Naive thymus-derived CD8-positive, alpha-beta T cell (primary cell): Measurements from ENCODE around the gene IL22RA2. TPM values are rescaled to one million over a fixed set of nuclear protein-coding genes. Genes with fewer than 3 reads are reported as not detected.

ENCODE experiments used
- ATAC-seq, 2 donors: fragments of 150-1000 bp; cut with Tn5 transposase in 1 of 2; sonication (Bioruptor Pico), chemical (Tn5 transposase) in 1 of 2; 1 replicate in 1 of 2; 2 replicates in 1 of 2; pipeline ENCODE4 v1.10.0; 2021; ENCODE audit warnings: mild to moderate bottlenecking in 2 of 2, moderate library complexity in 2 of 2
- POLR2A ChIA-PET: fragments of 350-600 bp; sonication (Branson Sonifier 250); formaldehyde crosslinking; loops from one replicate; lab custom pipeline; 2021; ENCODE audit warnings: antibody characterized with exemption; lab: Charles Lee
- DNase-seq, 10 donors: peaks; one replicate each; pipeline versions ENCODE4 v3.0.0 to v3.0.0-alpha.2; 2020 to 2022
- H3K27ac Mint-ChIP-seq, 10 donors: one replicate each; pipeline ENCODE4 v1.8.0; 2020 to 2022; ENCODE audit warnings: mild to moderate bottlenecking in 10 of 10, mixed read lengths in 10 of 10, moderate library complexity in 4 of 10, inconsistent platforms in 1 of 10
- H3K27me3 Mint-ChIP-seq, 5 donors: one replicate each; pipeline ENCODE4 v1.8.0; 2021 to 2022; ENCODE audit warnings: mixed read lengths in 5 of 5
- H3K36me3 Mint-ChIP-seq, 3 donors: one replicate each; pipeline ENCODE4 v1.8.0; 2020 to 2022; ENCODE audit warnings: mixed read lengths in 3 of 3, mild to moderate bottlenecking in 2 of 3, inconsistent platforms in 1 of 3
- H3K4me1 Mint-ChIP-seq, 4 donors: one replicate each; pipeline ENCODE4 v1.8.0; 2021 to 2022; ENCODE audit warnings: mixed read lengths in 4 of 4
- H3K4me3 Mint-ChIP-seq, 10 donors: one replicate each; pipeline ENCODE4 v1.8.0; 2020 to 2022; ENCODE audit warnings: mild to moderate bottlenecking in 10 of 10, mixed read lengths in 10 of 10, moderate library complexity in 6 of 10, inconsistent platforms in 1 of 10
- H3K9me3 Mint-ChIP-seq, 9 donors: one replicate each; pipeline ENCODE4 v1.8.0; 2020 to 2022; ENCODE audit warnings: mixed read lengths in 9 of 9, mild to moderate bottlenecking in 3 of 9, inconsistent platforms in 1 of 9, moderate library complexity in 1 of 9
- polyA plus RNA-seq, 3 donors: library from polyadenylated mRNA; unstranded; fragments of 300-500 nt; fragmentation: Illumina TruSeq; gene quantifications; one replicate each; pipeline ENCODE4 v1.2.3, GENCODE V29; 2021
- total RNA-seq, 8 experiments: library from RNA in 2 of 8; stranded (reverse) in 2 of 8; gene quantifications; one replicate each; pipeline ENCODE4 v1.2.3 and lab custom pipeline; 2021 to 2026

The IL22RA2 gene
- total and polyA plus RNA-seq, 5 experiments from 2014 or later: not detected

DNA sequence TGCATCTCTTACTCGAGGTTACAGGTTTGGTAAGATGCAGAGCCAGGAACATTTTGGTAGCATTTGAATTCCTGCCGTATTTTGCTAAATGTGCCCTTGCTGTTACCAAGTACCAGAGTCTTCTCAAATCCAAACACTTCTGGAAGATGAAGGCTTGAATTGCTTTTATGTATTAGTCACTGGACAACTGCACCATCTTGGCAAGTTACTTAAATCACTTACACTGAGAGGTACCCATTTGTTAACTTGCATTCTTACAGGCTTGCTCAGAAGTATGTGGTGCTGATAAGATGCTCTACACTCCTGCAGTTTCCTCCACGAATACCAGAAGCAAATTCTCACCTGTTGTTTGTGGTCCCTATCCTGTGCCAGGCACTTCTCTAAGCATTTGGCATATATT, 12.7 kb downstream of the IL22RA2 start:
- ATAC-seq (no peak), DNase-seq (no peak)
- Mint-ChIP-seq H3K9me3 (peaks cover 0 to 10% (median 5%) of the 10 kb centered on the region in 9 donors), H3K4me1 (peaks cover 17 to 31% (median 24%) of the 10 kb centered on the region in 4 donors), H3K27me3 (peaks cover 13 to 72% (median 20%) of the 10 kb centered on the region in 5 donors), H3K4me3 (no peak overlapping the region), H3K36me3 (peaks cover 0 to 7% (median 0%) of the 10 kb centered on the region in 3 donors), H3K27ac (no peak overlapping the region)
- POLR2A ChIA-PET: no interaction called here

DNA sequence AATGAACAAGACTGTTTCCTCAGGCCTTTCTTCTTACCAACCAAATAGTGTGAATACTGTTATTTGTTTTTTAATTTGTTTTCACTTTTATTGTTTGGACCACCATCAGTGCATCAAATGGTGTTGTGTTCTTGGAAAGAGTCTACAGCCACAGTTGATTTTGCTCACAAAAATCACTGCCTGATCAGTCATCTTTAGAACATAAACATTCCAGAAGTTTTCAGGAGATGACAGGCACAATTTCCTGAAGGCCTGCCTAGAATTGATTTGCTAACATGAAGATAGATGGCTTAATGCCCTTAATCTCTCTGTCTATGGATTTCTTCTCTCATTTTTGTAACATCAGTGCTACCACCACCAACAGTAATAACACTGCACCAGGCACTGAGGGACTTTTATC, 13.5 kb downstream of the IL22RA2 start:
- Mint-ChIP-seq H3K9me3 (peaks cover 0 to 10% (median 5%) of the 10 kb centered on the region in 9 donors), H3K4me1 (peaks cover 14 to 27% (median 20%) of the 10 kb centered on the region in 4 donors), H3K4me3 (no peak overlapping the region), H3K36me3 (peaks cover 0 to 7% (median 0%) of the 10 kb centered on the region in 3 donors), H3K27ac (no peak overlapping the region), H3K27me3 (peaks cover 13 to 72% (median 20%) of the 10 kb centered on the region in 5 donors)
- POLR2A ChIA-PET: no interaction called here
- DNase-seq (no peak), ATAC-seq (no peak)

DNA sequence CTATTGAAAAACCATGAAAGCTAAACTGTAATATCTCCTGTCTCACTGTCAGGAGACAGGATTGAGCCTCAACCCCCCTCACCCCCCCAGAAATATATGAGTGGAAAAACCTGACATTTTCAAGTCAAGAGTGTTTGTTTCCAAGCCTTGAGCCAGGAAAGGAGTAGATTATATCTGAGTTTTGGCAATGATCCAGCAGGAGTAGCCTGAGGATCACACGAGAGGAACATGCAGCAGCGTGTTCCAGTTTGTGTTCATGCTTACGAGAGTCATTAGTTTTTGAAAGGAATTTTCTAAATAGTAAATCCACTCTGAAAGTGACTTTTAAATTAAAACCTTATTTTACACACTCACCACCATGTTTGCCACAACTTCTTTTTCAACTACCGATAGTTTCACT, 15.8 kb downstream of the IL22RA2 start:
- Mint-ChIP-seq H3K27ac (peak overlapping the region in 1 of 10 donors; percentile 43), H3K27me3 (peaks cover 11 to 59% (median 14%) of the 10 kb centered on the region in 5 donors), H3K4me1 (peaks cover 11 to 19% (median 15%) of the 10 kb centered on the region in 4 donors), H3K4me3 (no peak overlapping the region), H3K36me3 (no peaks in the 10 kb centered on the region), H3K9me3 (peaks cover 0 to 2% (median 0%) of the 10 kb centered on the region in 9 donors)
- no peak for DNase-seq
- POLR2A ChIA-PET: no interaction called here
- no peak for ATAC-seq

DNA sequence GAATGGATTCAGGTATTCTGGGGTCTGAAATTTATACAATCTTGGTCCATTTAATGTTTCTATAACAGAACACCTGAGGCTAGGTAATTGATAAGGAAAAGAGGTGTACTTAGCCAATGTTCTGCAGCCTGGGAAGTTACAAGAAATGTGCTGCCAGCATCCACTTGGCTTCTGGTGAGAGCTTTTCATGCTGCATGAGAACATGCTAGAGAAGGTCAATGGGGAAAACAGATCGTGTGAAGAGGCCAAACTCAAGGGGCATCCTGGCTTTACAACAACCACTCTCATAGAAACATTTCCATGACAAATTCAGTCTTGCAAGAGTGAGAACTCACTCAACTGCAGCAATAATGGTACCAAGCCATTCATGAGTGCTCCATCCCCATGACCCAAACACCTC, 16.8 kb downstream of the IL22RA2 start:
- H3K27me3 Mint-ChIP-seq: peaks cover 8 to 51% (median 14%) of the 10 kb centered on the region in 5 donors
- H3K4me1 Mint-ChIP-seq: peaks cover 11 to 19% (median 15%) of the 10 kb centered on the region in 4 donors
- no peaks in the 10 kb centered on the region for H3K36me3 Mint-ChIP-seq
- H3K4me3 Mint-ChIP-seq: no peak overlapping the region
- ATAC-seq (no peak), DNase-seq (no peak)
- no peak overlapping the region for H3K27ac Mint-ChIP-seq
- POLR2A ChIA-PET: no interaction called here
- H3K9me3 Mint-ChIP-seq: peaks cover 0 to 4% (median 0%) of the 10 kb centered on the region in 9 donors

DNA sequence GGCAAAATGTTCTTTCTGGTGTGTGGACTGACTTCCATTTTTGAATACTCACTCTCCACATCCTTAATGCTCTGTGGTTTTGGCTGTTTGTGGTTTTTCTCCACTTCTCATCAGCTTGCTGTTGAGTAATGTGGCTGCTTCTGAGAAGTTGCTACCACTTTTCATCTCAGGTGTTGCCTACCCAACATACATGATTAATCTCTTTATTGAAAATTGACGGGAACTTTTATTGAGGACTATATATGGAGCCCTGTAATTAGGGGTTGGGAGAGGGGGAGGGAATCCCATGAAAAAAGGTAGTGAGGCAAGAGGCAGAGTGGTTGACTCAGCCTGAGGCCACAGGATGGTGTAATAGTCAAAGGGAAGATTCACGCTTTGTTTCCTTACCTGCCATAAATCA, 17.6 kb downstream of the IL22RA2 start:
- peak overlapping the region in 8 of 10 donors; percentile 1 to 55 (median 8) for H3K4me3 Mint-ChIP-seq
- POLR2A ChIA-PET: no interaction called here
- H3K36me3 Mint-ChIP-seq: peaks cover 0 to 2% (median 0%) of the 10 kb centered on the region in 3 donors
- H3K4me1 Mint-ChIP-seq: peaks cover 11 to 16% (median 14%) of the 10 kb centered on the region in 4 donors
- ATAC-seq (peak; percentile 44 to 83), DNase-seq (peak in 5 of 10 donors; percentile 9 to 56 (median 40))
- peaks cover 6 to 44% (median 11%) of the 10 kb centered on the region in 5 donors for H3K27me3 Mint-ChIP-seq
- H3K9me3 Mint-ChIP-seq: peaks cover 0 to 10% (median 0%) of the 10 kb centered on the region in 9 donors
- peak overlapping the region in 4 of 10 donors; percentile 16 to 55 (median 32) for H3K27ac Mint-ChIP-seq

DNA sequence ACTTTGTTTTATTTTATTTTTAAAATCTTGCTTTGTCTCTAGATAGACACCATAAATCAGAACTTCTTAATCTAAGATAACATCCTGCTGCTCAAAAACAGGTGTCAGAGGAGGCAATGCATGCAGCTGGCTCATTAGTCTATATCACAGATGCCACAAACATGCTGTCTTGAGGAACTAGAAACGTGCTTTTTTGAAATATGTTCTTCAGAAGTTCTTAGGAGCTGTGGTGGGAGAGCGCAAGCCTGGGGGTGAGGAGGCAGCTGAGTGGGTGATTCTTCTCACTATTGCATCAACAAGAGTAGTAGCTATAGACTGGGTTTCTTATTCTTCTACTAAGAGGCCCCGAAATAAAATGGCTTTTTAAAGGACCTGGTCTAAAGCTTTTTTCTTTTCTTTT, 23.4 kb downstream of the IL22RA2 start:
- Mint-ChIP-seq H3K36me3 (peaks cover 0 to 2% (median 0%) of the 10 kb centered on the region in 3 donors), H3K27ac (no peak overlapping the region), H3K4me3 (no peak overlapping the region), H3K9me3 (peaks cover 0 to 10% (median 0%) of the 10 kb centered on the region in 9 donors), H3K27me3 (peaks cover 0 to 3% (median 0%) of the 10 kb centered on the region in 5 donors), H3K4me1 (peaks cover 0 to 8% (median 0%) of the 10 kb centered on the region in 4 donors)
- ATAC-seq: peak in 1 of 2 donors; percentile 27
- DNase-seq: peak in 2 of 10 donors; percentile 13 to 22
- POLR2A ChIA-PET: interaction anchor here (0.6 to 0.7 kb wide), 2 partner anchors 862 to 1530 kb away, joined by 4 to 5 read pairs; no protein-coding TSS in a partner anchor

DNA sequence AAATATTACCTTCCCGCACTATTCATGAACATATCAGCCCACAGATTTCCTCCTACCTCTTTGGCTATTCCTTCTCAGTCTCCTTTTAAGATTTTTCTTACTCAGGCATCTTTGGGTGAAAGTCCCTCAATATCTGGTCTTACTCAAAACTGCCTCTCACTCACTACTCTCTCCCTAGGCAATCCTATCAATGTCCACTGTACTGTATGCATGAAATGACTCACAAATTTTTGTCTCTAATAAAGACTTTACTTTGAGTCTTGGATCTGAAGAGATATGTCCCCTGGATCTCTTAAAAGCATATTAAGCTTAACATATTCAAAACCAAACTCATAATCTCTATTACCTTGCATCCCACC, 24.4 kb downstream of the IL22RA2 start:
- H3K4me1 Mint-ChIP-seq: peaks cover 0 to 8% (median 0%) of the 10 kb centered on the region in 4 donors
- no peak for DNase-seq
- POLR2A ChIA-PET: no interaction called here
- peaks cover 0 to 10% (median 0%) of the 10 kb centered on the region in 9 donors for H3K9me3 Mint-ChIP-seq
- H3K27ac Mint-ChIP-seq: no peak overlapping the region
- peaks cover 0 to 5% (median 0%) of the 10 kb centered on the region in 5 donors for H3K27me3 Mint-ChIP-seq
- no peak for ATAC-seq
- peaks cover 0 to 2% (median 0%) of the 10 kb centered on the region in 3 donors for H3K36me3 Mint-ChIP-seq
- no peak overlapping the region for H3K4me3 Mint-ChIP-seq

DNA sequence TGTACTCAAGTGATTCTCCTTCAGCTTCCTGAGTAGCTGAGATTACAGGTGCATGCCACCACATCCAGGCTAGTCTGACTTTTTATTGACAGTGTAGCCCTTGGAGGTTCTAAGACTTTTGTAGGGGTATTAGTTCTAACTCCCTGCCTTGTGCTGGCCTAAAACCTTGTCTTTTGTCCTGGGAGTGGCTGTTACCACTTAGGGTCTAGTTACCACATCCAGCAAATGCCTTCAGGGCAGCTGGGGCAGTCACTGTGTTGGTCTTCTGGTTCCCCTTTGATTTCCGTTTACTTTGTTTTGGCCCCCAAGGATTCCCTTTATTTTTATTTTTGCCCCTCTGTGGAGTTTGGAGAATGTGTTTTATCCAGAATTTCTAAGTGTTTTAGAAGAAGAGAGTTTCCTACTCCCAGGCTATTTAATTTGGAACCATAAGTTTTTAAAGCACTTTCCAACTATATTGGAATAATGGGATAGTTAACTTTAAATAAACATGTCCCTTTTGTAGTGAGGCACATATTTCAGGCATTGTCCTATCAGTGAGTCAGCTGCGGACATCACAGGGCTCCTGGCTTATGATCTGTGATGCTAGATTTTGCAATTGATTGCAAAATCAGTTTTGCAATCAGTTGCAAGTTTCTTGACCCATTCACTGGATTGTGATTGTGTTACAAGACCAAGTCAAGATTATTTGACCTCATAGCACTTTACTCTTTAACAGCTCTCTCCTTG, 25.0 kb downstream of the IL22RA2 start:
- ATAC-seq (no peak), DNase-seq (no peak)
- Mint-ChIP-seq H3K27me3 (peaks cover 0 to 5% (median 0%) of the 10 kb centered on the region in 5 donors), H3K4me1 (peaks cover 0 to 8% (median 0%) of the 10 kb centered on the region in 4 donors), H3K27ac (no peak overlapping the region), H3K4me3 (no peak overlapping the region), H3K9me3 (peaks cover 0 to 10% (median 0%) of the 10 kb centered on the region in 9 donors), H3K36me3 (peaks cover 0 to 2% (median 0%) of the 10 kb centered on the region in 3 donors)
- POLR2A ChIA-PET: no interaction called here

DNA sequence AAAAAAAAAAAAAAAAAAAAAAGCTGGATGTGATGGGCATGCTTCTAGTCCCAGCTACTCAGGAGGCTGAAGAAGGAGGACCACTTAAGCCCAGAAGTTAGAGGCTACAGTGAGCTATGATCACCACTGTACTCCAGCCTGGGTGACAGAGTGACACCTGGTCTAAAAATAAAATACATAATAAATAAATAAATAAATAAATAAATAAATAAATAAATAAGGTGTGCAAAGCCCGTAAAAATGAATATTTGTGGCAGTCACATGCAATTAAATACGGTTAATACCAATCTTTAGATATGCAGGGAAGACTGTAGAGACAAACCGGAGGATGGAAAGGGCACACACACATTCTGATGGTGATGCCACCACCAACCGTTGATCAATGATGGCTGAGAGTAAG, 26.2 kb downstream of the IL22RA2 start:
- POLR2A ChIA-PET: no interaction called here
- H3K9me3 Mint-ChIP-seq: peaks cover 0 to 10% (median 0%) of the 10 kb centered on the region in 9 donors
- peaks cover 0 to 11% (median 5%) of the 10 kb centered on the region in 5 donors for H3K27me3 Mint-ChIP-seq
- H3K4me3 Mint-ChIP-seq: no peak overlapping the region
- DNase-seq: no peak
- H3K36me3 Mint-ChIP-seq: peaks cover 0 to 2% (median 0%) of the 10 kb centered on the region in 3 donors
- peak overlapping the region in 1 of 10 donors; percentile 75 for H3K27ac Mint-ChIP-seq
- no peak for ATAC-seq
- H3K4me1 Mint-ChIP-seq: peaks cover 0 to 8% (median 0%) of the 10 kb centered on the region in 4 donors

DNA sequence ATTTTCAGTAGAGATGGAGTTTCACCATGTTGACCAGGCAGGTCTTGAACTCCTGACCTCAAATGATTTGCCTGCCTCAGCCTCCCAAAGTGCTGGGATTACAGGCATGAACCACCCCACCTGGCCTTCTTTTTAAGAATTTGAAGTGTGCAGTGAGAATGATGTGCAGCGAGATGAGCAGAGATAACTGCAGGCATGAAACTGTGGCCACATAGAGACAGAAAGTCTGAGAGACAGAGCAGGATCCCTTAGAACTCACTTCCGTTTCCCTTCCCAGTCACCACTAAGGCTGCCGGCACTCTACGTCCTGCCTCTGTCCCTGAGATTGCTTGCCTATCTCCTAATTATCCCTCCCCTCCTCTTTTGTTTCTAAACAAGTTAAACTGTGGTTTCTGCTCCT, 27.2 kb downstream of the IL22RA2 start:
- H3K27ac Mint-ChIP-seq: no peak overlapping the region
- H3K36me3 Mint-ChIP-seq: peaks cover 0 to 2% (median 0%) of the 10 kb centered on the region in 3 donors
- DNase-seq (no peak), ATAC-seq (no peak)
- H3K9me3 Mint-ChIP-seq: peaks cover 0 to 2% (median 0%) of the 10 kb centered on the region in 9 donors
- peaks cover 0 to 11% (median 5%) of the 10 kb centered on the region in 5 donors for H3K27me3 Mint-ChIP-seq
- H3K4me1 Mint-ChIP-seq: peaks cover 0 to 8% (median 0%) of the 10 kb centered on the region in 4 donors
- H3K4me3 Mint-ChIP-seq: no peak overlapping the region
- POLR2A ChIA-PET: no interaction called here

DNA sequence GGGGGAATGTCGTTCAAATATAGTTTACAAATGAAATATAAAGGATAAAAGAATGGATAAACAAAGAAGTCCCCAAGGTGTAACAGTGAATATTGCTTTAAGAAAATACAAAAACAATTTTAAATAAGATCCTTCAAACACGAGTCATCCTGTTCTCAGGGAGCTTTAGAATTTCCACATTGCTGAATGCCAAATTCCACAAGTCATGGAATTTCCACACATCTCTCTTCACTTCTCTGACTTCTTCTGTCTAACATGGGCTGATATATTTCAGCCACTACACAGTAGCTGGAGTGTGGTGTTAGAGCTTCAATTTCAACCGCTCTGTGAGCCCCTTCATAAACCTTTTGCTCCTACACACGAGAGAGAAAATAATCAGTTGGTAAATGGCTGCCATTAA, 28.0 kb downstream of the IL22RA2 start:
- ATAC-seq: no peak
- Mint-ChIP-seq H3K36me3 (no peaks in the 10 kb centered on the region), H3K4me1 (peaks cover 0 to 8% (median 0%) of the 10 kb centered on the region in 4 donors)

DNA sequence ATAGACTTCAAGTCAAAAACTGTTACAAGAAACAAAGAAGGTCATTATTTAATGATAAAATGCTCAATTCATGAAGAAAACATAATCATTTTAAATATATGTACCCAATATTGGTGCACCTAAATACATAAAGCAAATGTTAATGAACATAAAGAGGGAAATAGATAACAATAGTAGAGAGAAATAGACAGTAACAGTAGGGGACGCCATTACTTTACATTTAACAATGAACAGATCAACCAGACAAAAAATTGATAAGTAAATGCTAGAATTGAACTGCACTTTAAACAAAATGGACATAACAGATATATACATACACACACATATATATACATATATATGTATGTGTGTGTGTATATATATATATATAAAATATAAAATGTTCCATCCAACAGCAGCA, 37.4 kb downstream of the IL22RA2 start:
- no peak overlapping the region for H3K4me3 Mint-ChIP-seq
- POLR2A ChIA-PET: no interaction called here
- H3K27ac Mint-ChIP-seq: no peak overlapping the region
- ATAC-seq (no peak), DNase-seq (no peak)
- H3K36me3 Mint-ChIP-seq: peaks cover 0 to 11% (median 5%) of the 10 kb centered on the region in 3 donors
- peaks cover 3 to 15% (median 10%) of the 10 kb centered on the region in 5 donors for H3K27me3 Mint-ChIP-seq
- H3K4me1 Mint-ChIP-seq: no peaks in the 10 kb centered on the region
- H3K9me3 Mint-ChIP-seq: peaks cover 1 to 24% (median 17%) of the 10 kb centered on the region in 9 donors

More for the DNA sequence above, 28.0 kb downstream of the IL22RA2 start:
- POLR2A ChIA-PET: no interaction called here
- no peak overlapping the region for H3K4me3 Mint-ChIP-seq
- H3K27ac Mint-ChIP-seq: no peak overlapping the region
- peaks cover 0 to 11% (median 5%) of the 10 kb centered on the region in 5 donors for H3K27me3 Mint-ChIP-seq
- H3K9me3 Mint-ChIP-seq: no peaks in the 10 kb centered on the region
- DNase-seq: no peak

DNA sequence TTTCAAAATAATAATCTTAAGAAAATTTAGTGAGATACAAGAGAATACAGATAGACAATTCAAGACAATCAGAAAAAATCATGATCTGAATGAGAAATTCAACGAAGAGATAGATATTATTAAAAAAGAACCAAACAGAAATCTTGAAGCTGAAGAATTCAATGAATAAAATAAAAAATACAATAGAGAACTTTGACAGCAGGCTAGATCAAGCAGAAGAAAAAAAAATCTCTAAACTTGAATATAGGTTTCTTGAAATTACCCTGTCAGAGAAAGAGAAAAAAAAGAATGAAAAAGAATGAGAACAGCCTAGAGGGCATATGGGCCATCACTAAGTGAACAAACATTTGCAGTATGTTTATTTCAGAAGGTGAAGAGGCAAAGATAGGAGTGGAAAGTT, 39.0 kb downstream of the IL22RA2 start:
- Mint-ChIP-seq H3K27me3 (peaks cover 5 to 18% (median 10%) of the 10 kb centered on the region in 5 donors), H3K4me3 (no peak overlapping the region), H3K9me3 (peaks cover 1 to 24% (median 17%) of the 10 kb centered on the region in 9 donors), H3K4me1 (no peaks in the 10 kb centered on the region), H3K36me3 (peaks cover 0 to 11% (median 5%) of the 10 kb centered on the region in 3 donors), H3K27ac (no peak overlapping the region)
- ATAC-seq: no peak
- POLR2A ChIA-PET: no interaction called here
- DNase-seq: no peak
